HEK293 (cell line): ENCODE results near the gene ZFYVE19.
A peak's percentile ranks its signal among the peaks of the same experiment; 100 is the strongest.

ENCODE experiments used
- CTCF ChIA-PET: fragments of 350-600 bp; formaldehyde crosslinking; extraction: SDS; loops from one replicate; lab custom pipeline; 2021; ENCODE audit warnings: antibody characterized with exemption; lab: Yijun Ruan, JAX
- POLR2A ChIA-PET: fragments of 300-600 bp; formaldehyde crosslinking; extraction: SDS; loops from one replicate; lab custom pipeline; 2020; ENCODE audit warnings: antibody characterized with exemption, inconsistent platforms; lab: Yijun Ruan, JAX
- H3K27ac ChIP-seq: fragments of 200-500 bp; sonication (Bioruptor generic); 2 replicates; pipeline ENCODE4 v1.5.1; 2014; ENCODE audit warnings: low read depth, low read length, control low read depth, inconsistent platforms; ENCODE audit errors: extremely low read depth
- H3K36me3 ChIP-seq, 2 experiments: fragments of 200-500 bp in 1 of 2; sonication (Bioruptor generic) in 1 of 2; 1 replicate in 1 of 2; 2 replicates in 1 of 2; pipeline ENCODE4 v1.5.1; 2014 to 2017; ENCODE audit warnings: inconsistent platforms in 2 of 2, low read length in 2 of 2; ENCODE audit not compliant: control insufficient read depth in 2 of 2, insufficient read depth in 1 of 2
- H3K4me1 ChIP-seq: fragments of 200-500 bp; sonication (Bioruptor generic); 2 replicates; pipeline ENCODE4 v1.5.1; 2014; ENCODE audit warnings: mild to moderate bottlenecking, low read length, inconsistent platforms; ENCODE audit not compliant: control insufficient read depth, insufficient read depth
- H3K4me3 ChIP-seq: 2 replicates; pipeline ENCODE4 v1.5.1; 2011; ENCODE audit warnings: low read depth, mild to moderate bottlenecking, control low read depth, low read length, moderate library complexity
- H3K9me3 ChIP-seq: fragments of 200-500 bp; sonication (Bioruptor generic); 2 replicates; pipeline ENCODE4 v1.5.1; 2014; ENCODE audit warnings: low read depth, low read length, inconsistent platforms; ENCODE audit not compliant: control insufficient read depth, insufficient read depth
- GLIS1 ChIP-seq: fragments of 450-650 bp; formaldehyde crosslinking; IDR thresholded peaks from 2 replicates; pipeline ENCODE4 v1.5.1; 2016; ENCODE audit warnings: missing biosample characterization, missing genetic modification characterization
- HIC1 ChIP-seq: fragments of 450-650 bp; formaldehyde crosslinking; IDR thresholded peaks from 2 replicates; pipeline ENCODE4 v1.5.1; 2016; ENCODE audit warnings: missing biosample characterization, missing genetic modification characterization
- PBX3 ChIP-seq: sonication (generic); formaldehyde crosslinking; IDR thresholded peaks from 2 replicates; pipeline ENCODE4 v1.8.1; 2022; ENCODE audit warnings: mild to moderate bottlenecking, moderate library complexity, missing genetic modification reagents
- YY2 ChIP-seq: fragments of 450-650 bp; formaldehyde crosslinking; IDR thresholded peaks from 2 replicates; pipeline ENCODE4 v1.5.1; 2016; ENCODE audit warnings: missing biosample characterization, missing genetic modification characterization
- ZBTB6 ChIP-seq: fragments of 450-650 bp; formaldehyde crosslinking; IDR thresholded peaks from 2 replicates; pipeline ENCODE4 v1.5.1; 2017; ENCODE audit warnings: missing biosample characterization, missing genetic modification characterization
- ZBTB8A ChIP-seq: fragments of 450-650 bp; formaldehyde crosslinking; IDR thresholded peaks from 2 replicates; pipeline ENCODE4 v1.5.1; 2016; ENCODE audit warnings: missing biosample characterization, missing genetic modification characterization
- ZFP41 ChIP-seq: fragments of 450-650 bp; formaldehyde crosslinking; IDR thresholded peaks from 2 replicates; pipeline ENCODE4 v1.5.1; 2016; ENCODE audit warnings: missing biosample characterization, missing genetic modification characterization, borderline replicate concordance
- ZIC2 ChIP-seq: fragments of 450-650 bp; formaldehyde crosslinking; IDR thresholded peaks from 2 replicates; pipeline ENCODE4 v1.5.1; 2016; ENCODE audit warnings: missing biosample characterization, missing genetic modification characterization
- ZNF146 ChIP-seq: fragments of 450-650 bp; formaldehyde crosslinking; IDR thresholded peaks from 2 replicates; pipeline ENCODE4 v1.5.1; 2016; ENCODE audit warnings: missing biosample characterization, missing genetic modification characterization
- ZNF335 ChIP-seq: fragments of 450-650 bp; formaldehyde crosslinking; conservative IDR thresholded peaks from 2 replicates; pipeline ENCODE4 v1.5.1; 2016; ENCODE audit warnings: missing biosample characterization, missing genetic modification characterization
- ZNF48 ChIP-seq: fragments of 450-650 bp; formaldehyde crosslinking; IDR thresholded peaks from 2 replicates; pipeline ENCODE4 v1.5.1; 2016; ENCODE audit warnings: missing biosample characterization, missing genetic modification characterization
- ZNF529 ChIP-seq: fragments of 450-650 bp; formaldehyde crosslinking; IDR thresholded peaks from 2 replicates; pipeline ENCODE4 v1.5.1; 2017; ENCODE audit warnings: missing genetic modification characterization, missing biosample characterization; ENCODE audit not compliant: insufficient replicate concordance
- ZNF558 ChIP-seq: fragments of 450-650 bp; formaldehyde crosslinking; IDR thresholded peaks from 2 replicates; pipeline ENCODE4 v1.5.1; 2016; ENCODE audit warnings: missing biosample characterization, missing genetic modification characterization
- ZNF560 ChIP-seq: fragments of 450-650 bp; formaldehyde crosslinking; IDR thresholded peaks from 2 replicates; pipeline ENCODE4 v1.5.1; 2017; ENCODE audit warnings: missing biosample characterization, missing genetic modification characterization, borderline replicate concordance
- ZNF571 ChIP-seq: fragments of 450-650 bp; formaldehyde crosslinking; IDR thresholded peaks from 2 replicates; pipeline ENCODE4 v1.5.0; 2017; ENCODE audit warnings: missing biosample characterization, missing genetic modification characterization
- ZNF580 ChIP-seq: fragments of 450-650 bp; formaldehyde crosslinking; IDR thresholded peaks from 2 replicates; pipeline ENCODE4 v1.5.1; 2016; ENCODE audit warnings: missing biosample characterization, missing genetic modification characterization
- ZNF610 ChIP-seq: fragments of 450-650 bp; formaldehyde crosslinking; IDR thresholded peaks from 2 replicates; pipeline ENCODE4 v1.5.1; 2016; ENCODE audit warnings: missing biosample characterization, missing genetic modification characterization, borderline replicate concordance
- ZNF621 ChIP-seq: fragments of 450-650 bp; formaldehyde crosslinking; IDR thresholded peaks from 2 replicates; pipeline ENCODE4 v1.5.1; 2017; ENCODE audit warnings: missing biosample characterization, missing genetic modification characterization
- ZNF626 ChIP-seq: fragments of 450-650 bp; sonication (Bioruptor Pico); formaldehyde crosslinking; IDR thresholded peaks from 2 replicates; pipeline ENCODE4 v1.5.1; 2018; ENCODE audit warnings: missing biosample characterization, missing genetic modification characterization, inconsistent platforms
- ZNF645 ChIP-seq: fragments of 450-650 bp; formaldehyde crosslinking; IDR thresholded peaks from 2 replicates; pipeline ENCODE4; 2016; ENCODE audit warnings: missing biosample characterization, missing genetic modification characterization
- ZNF660 ChIP-seq: fragments of 450-650 bp; IDR thresholded peaks from 2 replicates; pipeline ENCODE4 v1.5.1; 2018; ENCODE audit warnings: missing biosample characterization, mild to moderate bottlenecking, missing genetic modification characterization
- ZNF670 ChIP-seq: fragments of 450-650 bp; formaldehyde crosslinking; IDR thresholded peaks from 2 replicates; pipeline ENCODE4 v1.5.1; 2016; ENCODE audit warnings: missing biosample characterization, missing genetic modification characterization, low read depth
- ZNF785 ChIP-seq: fragments of 450-650 bp; formaldehyde crosslinking; IDR thresholded peaks from 2 replicates; pipeline ENCODE4 v1.5.1; 2016; ENCODE audit warnings: missing biosample characterization, missing genetic modification characterization
- ZSCAN4 ChIP-seq: fragments of 450-650 bp; formaldehyde crosslinking; IDR thresholded peaks from 2 replicates; pipeline ENCODE4 v1.5.1; 2017; ENCODE audit warnings: missing biosample characterization, missing genetic modification characterization

The ZFYVE19 gene

GRCh38 chr15:40787344-40787841 is 19.5 kb upstream of the ZFYVE19 start (continued):
- TF ChIP-seq ZNF610 (tag by site-specific recombination) (no peak), GLIS1 (peak; percentile 76), ZNF626 (tag by site-specific recombination) (no peak), ZFP41 (no peak), ZNF785 (tag by site-specific recombination) (no peak), ZBTB6 (tag by site-specific recombination) (0 out of 2 replicates have a peak, but pooled peaks have one; percentile 31), HIC1 (tag by site-specific recombination) (no peak), ZSCAN4 (tag by site-specific recombination) (no peak), ZNF660 (tag by site-specific recombination) (no peak), ZNF571 (tag by site-specific recombination) (no peak), ZNF560 (tag by site-specific recombination) (no peak)

GRCh38 chr15:40787991-40788390 is 18.9 kb upstream of the ZFYVE19 start:
- no peak overlapping the region for H3K27ac ChIP-seq
- H3K4me1 ChIP-seq, result peaks cover 8% of the 10 kb centered on the region
- TF ChIP-seq ZIC2, result peak; percentile 74
- peak; percentile 29; the same call in 1 of the 2 replicates for TF ChIP-seq ZNF335
- no peak for TF ChIP-seq ZNF645 (tag by site-specific recombination)
- H3K4me3 ChIP-seq, result no peak overlapping the region
- POLR2A ChIA-PET, result interaction anchor here (0.6 to 1.2 kb wide), 3 partner anchors 14 to 85 kb away, joined by 3 to 4 read pairs (median 3); partner anchors contain the start of genes DNAJC17 and ZFYVE19
- peaks cover 0 to 2% of the 10 kb centered on the region in 2 experiments; a peak in 2 of 3 replicates for H3K36me3 ChIP-seq
- CTCF ChIA-PET, result interaction anchor here (1.5 to 3.6 kb wide), 2 partner anchors 70 to 106 kb away, joined by 5 to 19 read pairs; partner anchors contain the start of gene VPS18
- H3K9me3 ChIP-seq, result no peaks in the 10 kb centered on the region

GRCh38 chr15:40789119-40789518 is 17.8 kb upstream of the ZFYVE19 start:
- H3K4me1 ChIP-seq, result peaks cover 8% of the 10 kb centered on the region
- no peaks in the 10 kb centered on the region for H3K9me3 ChIP-seq
- no peak overlapping the region for H3K27ac ChIP-seq
- TF ChIP-seq YY2 (tag by site-specific recombination) (no peak), ZNF580 (tag by site-specific recombination) (no peak), ZNF621 (tag by site-specific recombination) (no peak), ZNF48 (tag by site-specific recombination) (no peak), ZNF670 (tag by site-specific recombination) (no peak), ZNF146 (tag by site-specific recombination) (no peak), ZBTB8A (tag by site-specific recombination) (no peak), ZNF529 (no peak), ZNF558 (tag by site-specific recombination) (no peak), PBX3 (CRISPR knock-in tag) (no peak)
- peaks cover 0 to 2% of the 10 kb centered on the region in 2 experiments; a peak in 2 of 3 replicates for H3K36me3 ChIP-seq
- ChIA-PET POLR2A (interaction anchor here (0.6 to 0.7 kb wide), 2 partner anchors 13 to 84 kb away, joined by 3 to 7 read pairs; no protein-coding TSS in a partner anchor), CTCF (interaction anchor here (0.6 to 3.6 kb wide), 2 partner anchors 69 to 209 kb away, joined by 3 to 19 read pairs; no protein-coding TSS in a partner anchor)
- H3K4me3 ChIP-seq, result no peak overlapping the region
